22Rv1 (cell line): ENCODE results near the gene MELK.

Source experiments
- CTCF ChIP-seq: fragments of 450-650 bp; IDR thresholded peaks from 2 replicates; pipeline ENCODE4 v1.5.1; 2017; ENCODE audit warnings: mild to moderate bottlenecking
- ZFX ChIP-seq: fragments of 450-650 bp; IDR thresholded peaks from 2 replicates; pipeline ENCODE4 v1.6.1; 2017; ENCODE audit warnings: antibody characterized with exemption, borderline replicate concordance

- TF ChIP-seq CTCF (no peak), ZFX (no peak)
These were observed at the start of gene MELK for GRCh38 chr9:36572515-36573418.
